Kidney epithelial cell (primary cell): ENCODE results near the gene RDH13. TPM values are rescaled to one million over a fixed set of nuclear protein-coding genes. Genes with fewer than 3 reads are reported as not detected.

Experiments
- DNase-seq: peaks from one replicate; pipeline ENCODE4 v3.0.0-alpha.2; 2010; ENCODE audit warnings: low read depth
- H3K27me3 ChIP-seq: 2 replicates; pipeline ENCODE4 v1.6.0; 2011; ENCODE audit warnings: low read length; ENCODE audit not compliant: control insufficient read depth, insufficient read depth
- H3K36me3 ChIP-seq: 2 replicates; pipeline ENCODE4 v1.5.1; 2011; ENCODE audit warnings: low read length; ENCODE audit not compliant: control insufficient read depth, insufficient read depth
- H3K4me3 ChIP-seq: 2 replicates; pipeline ENCODE4 v1.5.1; 2011; ENCODE audit warnings: low read depth, mild to moderate bottlenecking, control low read depth, low read length
- total RNA-seq: library from RNA; depleted of rRNA; stranded (reverse); fragments of >200 nt; gene quantifications from 2 replicates; pipeline ENCODE4 v1.2.3, GENCODE V29; 2015
- TF ChIP-seq, protein P1 (sequence below): IDR thresholded peaks from 2 replicates; pipeline ENCODE4 v1.5.1; 2011; ENCODE audit warnings: mild to moderate bottlenecking, moderate library complexity, low read length, control low read depth, inconsistent platforms; ENCODE audit not compliant: insufficient read depth, poor library complexity, severe bottlenecking

Gene RDH13
- total RNA-seq, 1 donor from 2014 or later = 23.4 TPM

DNA sequence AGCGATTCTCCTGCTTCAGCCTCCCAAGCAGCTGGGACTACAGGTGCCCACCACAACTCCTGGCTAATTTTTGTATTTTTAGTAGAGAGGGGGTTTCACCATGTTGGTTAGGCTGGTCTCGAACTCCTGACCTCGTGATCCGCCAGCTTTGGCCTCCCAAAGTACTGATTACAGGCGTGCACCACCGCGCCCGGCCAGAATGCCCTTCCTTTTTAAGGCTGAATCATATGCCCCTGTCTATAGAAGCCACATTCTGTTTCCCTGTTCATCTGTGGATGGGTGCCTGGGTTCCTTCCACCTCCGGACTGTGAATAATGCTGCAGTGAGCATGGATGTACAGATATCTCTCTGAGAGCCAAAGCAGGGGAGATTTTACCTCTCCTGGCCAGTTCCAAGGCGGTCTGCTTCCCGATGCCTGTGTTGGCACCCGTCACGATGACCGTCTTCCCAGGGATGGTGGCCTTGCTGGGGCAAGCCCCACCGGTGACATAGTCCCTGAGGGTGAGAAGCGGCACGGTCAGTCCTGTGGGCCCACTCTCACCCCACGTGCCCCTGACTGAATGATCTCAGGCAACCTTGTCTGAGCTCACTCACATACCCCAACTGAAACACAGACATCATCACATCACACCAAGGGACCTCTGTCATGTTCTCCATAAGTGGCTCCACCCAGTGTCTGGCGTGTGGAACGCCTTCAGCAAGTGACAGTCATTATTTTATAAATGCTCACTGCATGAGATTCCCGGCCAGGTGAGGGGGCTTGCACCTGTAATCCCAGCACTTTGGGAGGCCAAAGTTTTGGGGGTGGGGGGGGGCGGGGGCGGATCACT, 4.0 kb downstream of the RDH13 start:
- Histone ChIP-seq H3K36me3 (no peaks in the 10 kb centered on the region), H3K27me3 (peaks cover 3% of the 10 kb centered on the region), H3K4me3 (no peak overlapping the region)
- DNase-seq = no peak
- TF ChIP-seq, protein P1, sequence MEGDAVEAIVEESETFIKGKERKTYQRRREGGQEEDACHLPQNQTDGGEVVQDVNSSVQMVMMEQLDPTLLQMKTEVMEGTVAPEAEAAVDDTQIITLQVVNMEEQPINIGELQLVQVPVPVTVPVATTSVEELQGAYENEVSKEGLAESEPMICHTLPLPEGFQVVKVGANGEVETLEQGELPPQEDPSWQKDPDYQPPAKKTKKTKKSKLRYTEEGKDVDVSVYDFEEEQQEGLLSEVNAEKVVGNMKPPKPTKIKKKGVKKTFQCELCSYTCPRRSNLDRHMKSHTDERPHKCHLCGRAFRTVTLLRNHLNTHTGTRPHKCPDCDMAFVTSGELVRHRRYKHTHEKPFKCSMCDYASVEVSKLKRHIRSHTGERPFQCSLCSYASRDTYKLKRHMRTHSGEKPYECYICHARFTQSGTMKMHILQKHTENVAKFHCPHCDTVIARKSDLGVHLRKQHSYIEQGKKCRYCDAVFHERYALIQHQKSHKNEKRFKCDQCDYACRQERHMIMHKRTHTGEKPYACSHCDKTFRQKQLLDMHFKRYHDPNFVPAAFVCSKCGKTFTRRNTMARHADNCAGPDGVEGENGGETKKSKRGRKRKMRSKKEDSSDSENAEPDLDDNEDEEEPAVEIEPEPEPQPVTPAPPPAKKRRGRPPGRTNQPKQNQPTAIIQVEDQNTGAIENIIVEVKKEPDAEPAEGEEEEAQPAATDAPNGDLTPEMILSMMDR = no peak

DNA sequence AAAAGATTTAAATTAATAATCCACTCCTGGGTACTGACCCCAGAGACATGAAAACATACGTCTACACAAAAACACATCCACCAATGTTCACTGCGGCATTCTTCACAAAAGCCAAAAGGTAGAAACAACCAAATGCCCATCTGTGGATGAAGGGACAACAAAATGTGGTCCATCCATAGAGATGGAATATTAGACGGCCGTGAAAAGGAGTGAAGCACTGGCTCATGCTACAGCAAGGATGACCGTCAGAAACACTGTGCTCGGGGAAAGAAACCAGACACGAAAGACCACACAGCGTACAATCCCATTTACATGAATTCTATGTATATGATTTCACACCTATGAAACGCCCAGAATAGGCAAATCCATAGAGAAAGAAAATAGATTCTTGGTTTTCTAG, 6.1 kb downstream of the RDH13 start:
- no peaks in the 10 kb centered on the region for H3K36me3 ChIP-seq
- H3K4me3 ChIP-seq = no peak overlapping the region
- no peak for DNase-seq
- TF ChIP-seq, protein P1 = no peak
- H3K27me3 ChIP-seq = no peaks in the 10 kb centered on the region

DNA sequence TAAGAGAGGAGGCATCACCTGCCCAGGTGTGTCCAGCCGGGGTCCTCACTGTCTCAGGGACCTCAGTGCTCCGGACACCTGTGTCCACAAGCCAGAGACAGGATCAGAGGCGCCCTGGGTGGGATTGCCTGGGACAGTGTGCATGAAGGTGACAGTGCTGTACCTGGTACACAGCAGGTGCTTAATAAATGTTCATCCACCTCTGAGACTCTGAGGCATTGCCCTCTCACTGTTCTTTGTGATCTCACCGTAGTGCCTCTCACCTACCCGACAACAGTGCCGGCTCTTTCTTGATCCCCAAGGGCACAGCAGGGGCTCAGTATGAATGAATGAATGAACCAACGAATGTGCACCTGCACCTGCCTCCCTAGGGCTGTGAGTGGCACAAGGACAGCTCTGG, 9.2 kb downstream of the RDH13 start:
- DNase-seq = no peak
- Histone ChIP-seq H3K4me3 (no peak overlapping the region), H3K36me3 (no peaks in the 10 kb centered on the region), H3K27me3 (no peaks in the 10 kb centered on the region)
- TF ChIP-seq, protein P1 = no peak

DNA sequence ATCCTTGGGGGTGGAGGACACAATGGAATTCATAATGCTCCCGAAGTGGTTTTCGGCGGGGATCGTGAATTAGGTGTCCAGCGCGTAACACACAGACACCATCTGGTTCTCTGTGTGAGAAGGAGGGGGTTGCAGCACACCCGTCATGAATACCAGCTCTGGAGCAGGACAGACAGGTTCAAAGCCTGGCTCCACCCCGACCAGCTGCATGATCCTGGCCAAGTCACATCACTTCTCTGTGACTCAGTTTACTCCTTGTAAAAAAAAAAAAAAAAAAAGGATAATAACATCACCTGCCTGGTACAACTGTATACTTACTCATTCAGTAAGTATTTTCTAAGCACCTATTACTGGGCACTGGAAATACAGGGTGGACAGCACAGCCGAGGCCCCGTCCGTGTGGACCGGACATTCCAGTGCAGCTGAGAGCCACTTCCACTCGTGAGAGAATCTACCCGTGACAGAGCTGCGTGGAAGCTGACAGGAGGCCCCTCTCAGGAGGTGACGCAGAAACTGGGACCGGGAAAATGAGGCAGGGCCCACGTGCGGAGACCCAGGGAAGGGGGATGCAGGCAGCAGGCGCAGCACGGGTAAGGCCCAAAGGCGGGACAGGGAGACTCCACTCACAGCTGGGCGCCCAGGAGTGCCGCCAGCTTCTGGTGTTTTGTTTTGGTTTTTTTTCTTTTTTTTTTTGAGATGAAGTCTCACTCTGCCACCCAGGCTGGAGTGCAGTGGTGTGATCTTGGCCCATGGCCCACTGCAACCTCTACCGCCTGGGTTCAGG, 12.0 kb downstream of the RDH13 start:
- no peaks in the 10 kb centered on the region for H3K27me3 ChIP-seq
- no peak for DNase-seq
- H3K36me3 ChIP-seq = peaks cover 1% of the 10 kb centered on the region
- TF ChIP-seq, protein P1 = no peak
- H3K4me3 ChIP-seq = no peak overlapping the region

DNA sequence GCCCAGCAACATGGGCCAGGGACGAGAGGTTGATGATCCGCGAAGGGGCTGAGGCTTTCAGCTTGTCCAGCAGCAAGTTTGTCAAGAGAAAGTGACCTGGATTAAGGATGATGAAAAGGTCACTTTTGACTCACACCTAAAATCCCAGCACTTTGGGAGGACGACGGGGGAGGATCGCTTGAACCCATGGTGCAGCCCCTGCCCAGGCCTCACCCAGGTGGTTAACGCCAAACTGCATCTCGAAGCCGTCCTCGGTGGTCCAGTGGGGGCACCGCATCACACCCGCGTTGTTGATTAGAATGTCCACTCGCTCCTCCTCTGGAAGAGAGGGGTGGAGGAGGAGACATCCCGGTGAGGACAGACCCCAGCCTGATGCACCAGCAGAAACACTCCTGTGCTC, 14.5 kb downstream of the RDH13 start:
- H3K27me3 ChIP-seq = no peaks in the 10 kb centered on the region
- no peak overlapping the region for H3K4me3 ChIP-seq
- H3K36me3 ChIP-seq = peaks cover 4% of the 10 kb centered on the region
- no peak for DNase-seq
- TF ChIP-seq, protein P1 = no peak

DNA sequence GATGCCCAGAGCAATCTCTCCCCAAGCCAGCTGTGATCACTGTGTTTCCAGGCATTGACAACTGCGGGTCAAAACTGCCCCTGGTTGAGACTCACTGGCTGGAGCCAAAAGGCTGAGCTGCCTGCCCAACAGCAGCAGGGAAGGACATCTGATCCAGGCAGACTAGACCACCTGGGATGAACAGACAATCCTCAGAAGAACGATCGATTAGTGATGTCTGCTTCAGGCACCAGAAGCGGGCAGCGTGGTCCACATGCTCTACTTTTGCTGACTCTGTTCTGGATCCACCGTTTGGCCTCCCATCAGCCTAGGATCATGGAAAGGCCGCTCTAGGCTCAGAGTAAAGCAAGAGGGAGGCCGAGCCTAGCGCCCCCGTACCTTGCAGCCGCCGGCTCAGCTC, 15.0 kb downstream of the RDH13 start:
- TF ChIP-seq, protein P1 = no peak
- Histone ChIP-seq H3K4me3 (no peak overlapping the region), H3K36me3 (peaks cover 4% of the 10 kb centered on the region), H3K27me3 (no peaks in the 10 kb centered on the region)
- DNase-seq = no peak
